ENCODE results near the gene ATRNL1.

Gene ATRNL1

DNA sequence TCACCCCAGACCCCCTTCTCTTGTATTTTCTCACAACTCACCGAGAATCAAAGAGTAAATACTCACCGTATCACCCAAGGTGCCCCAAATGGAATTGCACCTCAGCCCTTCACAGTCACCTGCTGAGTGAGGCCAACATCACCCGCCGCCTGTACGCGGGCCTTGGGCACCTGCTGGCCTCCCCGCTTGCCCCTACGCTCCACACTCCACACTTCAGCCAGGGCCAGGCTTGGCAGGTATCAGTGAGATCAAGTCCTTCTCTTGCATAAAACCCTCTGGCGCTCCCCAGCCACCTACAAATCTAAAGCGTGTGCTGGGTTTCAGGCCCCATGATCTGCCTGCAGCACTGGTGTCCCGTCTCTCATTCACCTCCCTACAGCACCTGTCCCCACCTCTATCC lies 879.3 kb downstream of the ATRNL1 start:
- no peaks in the 10 kb centered on the region for H3K27me3 ChIP-seq (ENCODE audit: insufficient read depth, poor library complexity, severe bottlenecking)
- H3K4me3 ChIP-seq (ENCODE audit: severe bottlenecking), result no peak overlapping the region
- H3K4me1 ChIP-seq (ENCODE audit: insufficient read depth, poor library complexity, severe bottlenecking), result no peaks in the 10 kb centered on the region
- DNase-seq (ENCODE audit: low spot score) (no peak), ATAC-seq (ENCODE audit: low read depth) (no peak)
- H3K9me3 ChIP-seq (ENCODE audit: severe bottlenecking), result no peaks in the 10 kb centered on the region
- no peak for TF ChIP-seq CTCF (IDR thresholded peaks at IDR 0.05; ENCODE audit: poor library complexity, severe bottlenecking)
- H3K27ac ChIP-seq (ENCODE audit: poor library complexity, severe bottlenecking), result no peak overlapping the region
- no peaks in the 10 kb centered on the region for H3K36me3 ChIP-seq (ENCODE audit: low read depth)

GRCh38 chr10:115974351-115974750 lies 881.2 kb downstream of the ATRNL1 start:
- no peaks in the 10 kb centered on the region for H3K27me3 ChIP-seq (ENCODE audit: insufficient read depth, poor library complexity, severe bottlenecking)
- H3K4me1 ChIP-seq (ENCODE audit: insufficient read depth, poor library complexity, severe bottlenecking), result no peaks in the 10 kb centered on the region
- no peaks in the 10 kb centered on the region for H3K36me3 ChIP-seq (ENCODE audit: low read depth)
- TF ChIP-seq CTCF (IDR thresholded peaks at IDR 0.05; ENCODE audit: poor library complexity, severe bottlenecking), result no peak
- ATAC-seq (ENCODE audit: low read depth) (no peak), DNase-seq (ENCODE audit: low spot score) (no peak)
- no peaks in the 10 kb centered on the region for H3K9me3 ChIP-seq (ENCODE audit: severe bottlenecking)
- no peak overlapping the region for H3K4me3 ChIP-seq (ENCODE audit: severe bottlenecking)
- H3K27ac ChIP-seq (ENCODE audit: poor library complexity, severe bottlenecking), result no peak overlapping the region

DNA sequence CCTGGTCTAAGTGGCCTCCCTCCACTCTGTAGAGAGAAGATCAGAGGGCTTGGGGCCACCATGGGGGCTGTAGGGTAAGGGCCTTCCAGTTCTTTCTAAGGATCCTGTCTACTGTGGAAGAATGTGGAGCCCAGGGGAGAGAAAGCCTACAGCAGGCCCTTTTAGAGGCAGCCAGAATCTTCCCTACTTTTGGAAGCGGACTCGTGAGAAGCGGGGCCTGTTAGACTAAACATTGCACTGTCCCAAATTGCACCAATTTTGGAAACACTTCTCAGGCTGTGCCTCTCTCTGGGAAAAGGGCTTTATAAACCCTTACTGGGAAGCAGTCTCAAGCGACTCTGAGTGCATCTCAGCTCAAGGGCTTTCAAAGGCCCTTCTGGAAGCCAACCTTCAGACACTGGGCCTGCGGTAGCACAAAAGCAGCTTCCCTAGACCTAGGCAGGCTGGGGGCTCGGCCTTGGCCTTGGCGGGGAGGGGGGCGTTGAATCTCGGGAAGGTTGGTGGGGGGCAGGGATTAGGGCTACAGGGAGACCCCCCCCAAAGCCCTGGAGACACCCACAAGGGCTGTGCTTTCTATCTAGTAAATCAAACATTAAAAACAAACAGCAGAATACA lies 881.8 kb downstream of the ATRNL1 start:
- ATAC-seq (ENCODE audit: low read depth), result no peak
- H3K36me3 ChIP-seq (ENCODE audit: low read depth), result no peaks in the 10 kb centered on the region
- no peak for DNase-seq (ENCODE audit: low spot score)

GRCh38 chr10:115975506-115975905 lies 882.3 kb downstream of the ATRNL1 start:
- Histone ChIP-seq H3K36me3 (ENCODE audit: low read depth) (no peaks in the 10 kb centered on the region), H3K4me1 (ENCODE audit: insufficient read depth, poor library complexity, severe bottlenecking) (no peaks in the 10 kb centered on the region), H3K4me3 (ENCODE audit: severe bottlenecking) (no peak overlapping the region), H3K27ac (ENCODE audit: poor library complexity, severe bottlenecking) (no peak overlapping the region), H3K27me3 (ENCODE audit: insufficient read depth, poor library complexity, severe bottlenecking) (no peaks in the 10 kb centered on the region), H3K9me3 (ENCODE audit: severe bottlenecking) (no peaks in the 10 kb centered on the region)
- ATAC-seq (ENCODE audit: low read depth), result no peak
- DNase-seq (ENCODE audit: low spot score), result no peak
- no peak for TF ChIP-seq CTCF (IDR thresholded peaks at IDR 0.05; ENCODE audit: poor library complexity, severe bottlenecking)

More for the DNA sequence above, 881.8 kb downstream of the ATRNL1 start:
- Histone ChIP-seq H3K4me1 (ENCODE audit: insufficient read depth, poor library complexity, severe bottlenecking) (no peaks in the 10 kb centered on the region), H3K27me3 (ENCODE audit: insufficient read depth, poor library complexity, severe bottlenecking) (no peaks in the 10 kb centered on the region), H3K9me3 (ENCODE audit: severe bottlenecking) (no peaks in the 10 kb centered on the region), H3K4me3 (ENCODE audit: severe bottlenecking) (no peak overlapping the region), H3K27ac (ENCODE audit: poor library complexity, severe bottlenecking) (no peak overlapping the region)
- TF ChIP-seq CTCF (IDR thresholded peaks at IDR 0.05; ENCODE audit: poor library complexity, severe bottlenecking), result no peak

GRCh38 chr10:115976342-115976741 lies 883.2 kb downstream of the ATRNL1 start:
- TF ChIP-seq CTCF (IDR thresholded peaks at IDR 0.05; ENCODE audit: poor library complexity, severe bottlenecking), result no peak
- Histone ChIP-seq H3K4me1 (ENCODE audit: insufficient read depth, poor library complexity, severe bottlenecking) (no peaks in the 10 kb centered on the region), H3K36me3 (ENCODE audit: low read depth) (no peaks in the 10 kb centered on the region), H3K4me3 (ENCODE audit: severe bottlenecking) (no peak overlapping the region), H3K9me3 (ENCODE audit: severe bottlenecking) (no peaks in the 10 kb centered on the region), H3K27ac (ENCODE audit: poor library complexity, severe bottlenecking) (no peak overlapping the region), H3K27me3 (ENCODE audit: insufficient read depth, poor library complexity, severe bottlenecking) (no peaks in the 10 kb centered on the region)
- DNase-seq (ENCODE audit: low spot score) (no peak), ATAC-seq (ENCODE audit: low read depth) (no peak)

Data from RWPE2 (cell line).